Gastroesophageal sphincter (tissue), 4 donors: ENCODE measurements around the gene SPATA20. TPM values are rescaled to one million over a fixed set of nuclear protein-coding genes. Genes with fewer than 3 reads are reported as not detected.
A peak's percentile ranks its signal among the peaks of the same experiment; 100 is the strongest.

Source experiments
- ATAC-seq: fragments of 150-250 bp; one replicate; pipeline ENCODE4 v1.9.1; 2016; ENCODE audit warnings: mild to moderate bottlenecking, moderate library complexity
- H3K27ac ChIP-seq, 4 donors: fragments of 200-600 bp; sonication (generic) in 3 of 4; 1 replicate in 3 of 4; 2 replicates in 1 of 4; pipeline ENCODE4 v1.5.1; 2016 to 2019
- H3K27me3 ChIP-seq: fragments of 200-600 bp; sonication (generic); one replicate; pipeline ENCODE4 v1.5.1; 2019
- H3K36me3 ChIP-seq, 2 donors: fragments of 200-600 bp; sonication (generic); one replicate each; pipeline ENCODE4 v1.5.1; 2019; ENCODE audit warnings: control low read depth in 1 of 2
- H3K4me1 ChIP-seq, 3 donors: fragments of 200-600 bp; sonication (generic); 1 replicate in 2 of 3; 2 replicates in 1 of 3; pipeline ENCODE4 v1.5.1; 2016 to 2019; ENCODE audit warnings: control low read depth in 2 of 3
- H3K4me3 ChIP-seq, 2 donors: fragments of 200-600 bp; sonication (generic); one replicate each; pipeline ENCODE4 v1.5.1; 2019; ENCODE audit warnings: mild to moderate bottlenecking in 1 of 2, moderate library complexity in 1 of 2
- H3K9me3 ChIP-seq, 3 donors: fragments of 200-600 bp; sonication (generic); one replicate each; pipeline ENCODE4 v1.5.1; 2017 to 2019; ENCODE audit warnings: control low read depth in 2 of 3
- CTCF ChIP-seq, 4 experiments: fragments of 200-600 bp in 2 of 4; fragments of 450-650 bp in 2 of 4; sonication (generic) in 1 of 4; IDR thresholded peaks; one replicate each; pipeline ENCODE4 v1.5.1; 2017 to 2019; ENCODE audit warnings: antibody characterized with exemption in 4 of 4, mild to moderate bottlenecking in 2 of 4, moderate library complexity in 2 of 4
- EP300 ChIP-seq: sonication (generic); formaldehyde crosslinking; IDR thresholded peaks from one replicate; pipeline ENCODE4 v1.6.1; 2017; ENCODE audit warnings: antibody characterized with exemption, mild to moderate bottlenecking
- POLR2A ChIP-seq, 2 donors: fragments of 450-650 bp; IDR thresholded peaks; one replicate each; pipeline ENCODE4 v1.6.1; 2017; ENCODE audit warnings: antibody characterized with exemption in 2 of 2, mild to moderate bottlenecking in 2 of 2, moderate library complexity in 1 of 2
- POLR2AphosphoS5 ChIP-seq: sonication (generic); formaldehyde crosslinking; IDR thresholded peaks from one replicate; pipeline ENCODE4 v1.6.1; 2017; ENCODE audit warnings: antibody characterized with exemption
- WGBS, 2 donors: methylation state at CpG; one replicate each; pipeline ENCODE4 v1.1.5; 2018; ENCODE audit warnings: low coverage in 1 of 2; 5-methylcytosine and 5-hydroxymethylcytosine counted together
- total RNA-seq, 4 donors: library from RNA; depleted of rRNA; stranded (reverse); fragments of >200 nt; gene quantifications; one replicate each; pipeline ENCODE4 v1.1.0, GENCODE V29; 2016

SPATA20 gene
- total RNA-seq, 4 donors from 2014 or later: 45.0 to 75.3 (median 59.8) TPM

- no peak overlapping the region for H3K27ac ChIP-seq
- no peak overlapping the region for H3K4me3 ChIP-seq
- H3K27me3 ChIP-seq: peaks cover 68% of the 10 kb centered on the region
- H3K4me1 ChIP-seq: peaks cover 5 to 52% (median 32%) of the 10 kb centered on the region in 3 donors
- 58 to 60% methylated on average over 1 to 2 of the region's 4 CpGs for WGBS, 2 donors
- no peak for TF ChIP-seq EP300
- TF ChIP-seq POLR2A (IDR thresholded peaks at IDR 0.05): no peak
- no peak for TF ChIP-seq CTCF (IDR thresholded peaks at IDR 0.05)
- no peak for TF ChIP-seq POLR2AphosphoS5
- no peak for ATAC-seq
- H3K9me3 ChIP-seq: no peaks in the 10 kb centered on the region
- H3K36me3 ChIP-seq: peaks cover 0 to 41% of the 10 kb centered on the region in 2 donors
These were observed 10.7 kb downstream of the SPATA20 start for GRCh38 chr17:50557630-50558029.

GRCh38 chr17:50558091-50558490 lies 11.1 kb downstream of the SPATA20 start:
- 63 to 80% methylated on average over 1 to 4 of the region's 4 CpGs for WGBS, 2 donors
- Histone ChIP-seq H3K36me3 (peaks cover 0 to 37% of the 10 kb centered on the region in 2 donors), H3K27ac (no peak overlapping the region), H3K4me3 (no peak overlapping the region), H3K4me1 (peaks cover 5 to 54% (median 32%) of the 10 kb centered on the region in 3 donors), H3K27me3 (peaks cover 72% of the 10 kb centered on the region), H3K9me3 (no peaks in the 10 kb centered on the region)
- TF ChIP-seq EP300 (no peak), CTCF (IDR thresholded peaks at IDR 0.05) (no peak), POLR2A (IDR thresholded peaks at IDR 0.05) (no peak), POLR2AphosphoS5 (no peak)
- ATAC-seq: no peak

DNA sequence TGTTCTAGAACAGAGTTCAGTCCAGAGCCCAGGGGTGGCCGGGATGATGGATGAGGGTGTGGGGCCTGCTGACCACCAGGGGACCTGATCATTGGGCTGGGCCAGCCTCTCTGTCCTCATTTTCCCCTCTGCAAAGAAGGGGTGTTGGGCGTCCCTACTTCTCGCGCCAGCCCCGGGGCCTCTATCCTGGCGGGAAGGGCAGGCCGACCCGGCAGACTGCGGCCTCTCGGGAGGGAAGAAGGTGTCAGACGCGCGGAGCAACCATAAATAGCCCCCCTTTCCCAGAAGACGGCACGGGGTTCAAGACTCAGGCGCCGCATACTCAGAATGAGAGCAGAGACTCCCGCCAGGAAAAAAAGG lies 11.6 kb downstream of the SPATA20 start:
- Histone ChIP-seq H3K9me3 (no peaks in the 10 kb centered on the region), H3K4me3 (peak overlapping the region in 1 of 2 donors; percentile 65), H3K27me3 (peaks cover 77% of the 10 kb centered on the region), H3K36me3 (peaks cover 0 to 32% of the 10 kb centered on the region in 2 donors), H3K4me1 (peaks cover 5 to 54% (median 32%) of the 10 kb centered on the region in 3 donors), H3K27ac (no peak overlapping the region)
- TF ChIP-seq POLR2A (IDR thresholded peaks at IDR 0.05): no peak
- TF ChIP-seq CTCF (IDR thresholded peaks at IDR 0.05): no peak
- TF ChIP-seq EP300: no peak
- TF ChIP-seq POLR2AphosphoS5: no peak
- WGBS, 2 donors: no CpG with 5 or more reads among the region's 18 CpGs
- ATAC-seq: no peak

- peak overlapping the region in 1 of 2 donors; percentile 65 for H3K4me3 ChIP-seq
These were observed 12.1 kb downstream of the SPATA20 start for GRCh38 chr17:50558941-50559614.

More at GRCh38 chr17:50558941-50559614, 12.1 kb downstream of the SPATA20 start:
- peaks cover 0 to 27% of the 10 kb centered on the region in 2 donors for H3K36me3 ChIP-seq
- no peaks in the 10 kb centered on the region for H3K9me3 ChIP-seq
- no peak for TF ChIP-seq POLR2A (IDR thresholded peaks at IDR 0.05)
- no peak for TF ChIP-seq CTCF (IDR thresholded peaks at IDR 0.05)
- TF ChIP-seq POLR2AphosphoS5: no peak
- TF ChIP-seq EP300: no peak
- 0% methylated on average over 1 to 3 of the region's 55 CpGs for WGBS, 2 donors
- H3K4me1 ChIP-seq: peaks cover 5 to 54% (median 32%) of the 10 kb centered on the region in 3 donors
- H3K27ac ChIP-seq: no peak overlapping the region
- ATAC-seq: no peak
- peaks cover 82% of the 10 kb centered on the region for H3K27me3 ChIP-seq
